K562 (cell line): ENCODE results near the gene EIPR1. TPM values are rescaled to one million over a fixed set of nuclear protein-coding genes. Genes with fewer than 3 reads are reported as not detected.

ENCODE experiments used
- ATAC-seq: fragments of 200-7000 bp; cut with Tn5 transposase; 3 replicates; pipeline ENCODE4 v1.9.1; 2020; ENCODE audit warnings: moderate library complexity
- BruUV-seq: library from RNA; stranded (reverse); fragments of 400-500 nt; replicated peaks from 2 replicates; lab custom pipeline; 2021; lab: Mats Ljungman, UMichigan
- CTCF ChIA-PET: fragments of 300-600 bp; formaldehyde crosslinking; extraction: SDS; loops from one replicate; lab custom pipeline; 2021; ENCODE audit warnings: low intra/inter-chr PET ratio; lab: Yijun Ruan, JAX
- POLR2A ChIA-PET: fragments of 300-600, 350-650 bp; sonication (Branson Sonifier 250); formaldehyde crosslinking; extraction: SDS; loops from one replicate; lab custom pipeline; 2021; ENCODE audit warnings: antibody characterized with exemption, inconsistent platforms; lab: Yijun Ruan, JAX
- DNase-seq, 4 experiments: peaks; one replicate each; pipeline versions ENCODE4 v3.0.0 to v3.0.0-alpha.2; 2011 to 2018; ENCODE audit warnings: low spot score in 3 of 4, mixed read lengths in 3 of 4; ENCODE audit errors: extremely low read depth in 1 of 4
- FAIRE-seq: peaks from 2 replicates; lab custom pipeline; 2011; peaks lifted over from hg19 to GRCh38; lab: Jason Lieb, UNC
- H2AFZ ChIP-seq: 2 replicates; pipeline ENCODE4 v1.6.0; 2011; ENCODE audit warnings: low read depth, low read length, control low read depth, inconsistent platforms
- H3K27ac ChIP-seq: fragments of 200-600 bp; 3 replicates; pipeline ENCODE4 v1.8.0; 2011; ENCODE audit warnings: low read depth, mild to moderate bottlenecking, control low read depth, inconsistent platforms, low read length, moderate library complexity, mixed read lengths; ENCODE audit errors: extremely low read depth
- H3K27me3 ChIP-seq, 2 experiments: fragments of 300-600 bp in 1 of 2; 2 replicates in 1 of 2; 3 replicates in 1 of 2; pipeline versions ENCODE4 v1.6.0 to v1.8.0; 2011; ENCODE audit warnings: inconsistent platforms in 2 of 2, low read length in 2 of 2, mild to moderate bottlenecking in 1 of 2, mixed read lengths in 1 of 2, moderate library complexity in 1 of 2; ENCODE audit not compliant: control insufficient read depth in 2 of 2, insufficient read depth in 2 of 2
- H3K36me3 ChIP-seq: fragments of 300-600 bp; 3 replicates; pipeline ENCODE4 v1.8.0; 2011; ENCODE audit warnings: mild to moderate bottlenecking, low read length, inconsistent platforms; ENCODE audit not compliant: control insufficient read depth, insufficient read depth
- H3K4me1 ChIP-seq, 2 experiments: fragments of 200-600 bp in 1 of 2; replicated peaks in 1 of 2; 2 replicates in 1 of 2; 3 replicates in 1 of 2; pipeline versions ENCODE4 v1.5.1 to v1.8.0; 2011; ENCODE audit warnings: inconsistent platforms in 2 of 2, low read length in 2 of 2, mild to moderate bottlenecking in 1 of 2, mixed read lengths in 1 of 2, moderate library complexity in 1 of 2; ENCODE audit not compliant: control insufficient read depth in 2 of 2, insufficient read depth in 2 of 2
- H3K4me2 ChIP-seq: 2 replicates; pipeline ENCODE4 v1.6.1; 2011; ENCODE audit warnings: low read length, control low read depth, inconsistent platforms, mixed read lengths; ENCODE audit not compliant: insufficient read depth
- H3K4me3 ChIP-seq: fragments of 200-600 bp; sonication (generic), shearing (Covaris generic); 2 replicates; pipeline ENCODE4 v1.5.1; 2016; ENCODE audit warnings: control low read depth, inconsistent platforms
- H3K79me2 ChIP-seq: fragments of 200-600 bp; 3 replicates; pipeline ENCODE4 v1.8.0; 2011; ENCODE audit warnings: low read length, inconsistent platforms; ENCODE audit not compliant: control insufficient read depth, insufficient read depth
- H3K9ac ChIP-seq, 2 experiments: 2 replicates each; pipeline versions ENCODE4 v1.6.0 to v1.6.1; 2011; ENCODE audit warnings: low read depth in 2 of 2, low read length in 2 of 2, control low read depth in 1 of 2, inconsistent platforms in 1 of 2, mild to moderate bottlenecking in 1 of 2, mixed read lengths in 1 of 2; ENCODE audit not compliant: insufficient read depth in 1 of 2
- H3K9me1 ChIP-seq: one replicate; pipeline ENCODE4 v1.6.0; 2011; ENCODE audit warnings: inconsistent platforms, mild to moderate bottlenecking, low read length, moderate library complexity; ENCODE audit not compliant: control insufficient read depth, insufficient read depth
- H3K9me3 ChIP-seq: replicated peaks from 2 replicates; pipeline ENCODE4 v1.5.1; 2011; ENCODE audit warnings: low read depth, low read length, inconsistent platforms; ENCODE audit not compliant: control insufficient read depth, insufficient read depth
- H4K20me1 ChIP-seq: replicated peaks from 2 replicates; pipeline ENCODE4 v1.6.1; 2011; ENCODE audit warnings: low read length, inconsistent platforms, mixed read lengths; ENCODE audit not compliant: control insufficient read depth, insufficient read depth
- FOXJ2 ChIP-seq: fragments of 200-800 bp; sonication (Bioruptor generic); IDR thresholded peaks from 2 replicates; pipeline ENCODE4 v1.6.1; 2016; ENCODE audit warnings: missing genetic modification characterization, missing compliant biosample characterization
- GABPB2 ChIP-seq: fragments of 250-450 bp; sonication (Bioruptor Pico); conservative IDR thresholded peaks from 2 replicates; pipeline ENCODE4 v1.5.1; 2021; ENCODE audit warnings: mild to moderate bottlenecking
- GATAD2A ChIP-seq: fragments of 450-650 bp; IDR thresholded peaks from 2 replicates; pipeline ENCODE4 v1.6.1; 2017
- NFE2L1 ChIP-seq: fragments of 450-650 bp; IDR thresholded peaks from 2 replicates; pipeline ENCODE4 v1.6.1; 2016; ENCODE audit warnings: missing genetic modification characterization, low read depth, mild to moderate bottlenecking, missing compliant biosample characterization, moderate library complexity, borderline replicate concordance
- NR2C1 ChIP-seq, 2 experiments: fragments of 450-650 bp; IDR thresholded peaks; 2 replicates each; pipeline ENCODE4 v1.6.1; 2017; ENCODE audit warnings: mild to moderate bottlenecking in 2 of 2, antibody characterized with exemption in 1 of 2, inconsistent platforms in 1 of 2, missing compliant biosample characterization in 1 of 2, missing genetic modification characterization in 1 of 2
- NR3C1 ChIP-seq: sonication (generic); formaldehyde crosslinking; IDR thresholded peaks from 2 replicates; pipeline ENCODE4 v1.8.1; 2022; ENCODE audit warnings: missing genetic modification reagents
- POLR3G ChIP-seq: IDR thresholded peaks from 2 replicates; pipeline ENCODE4 v1.6.1; 2011; ENCODE audit not compliant: insufficient read length, insufficient replicate concordance; ENCODE audit errors: extremely low read depth
- SREBF2 ChIP-seq: sonication (generic); formaldehyde crosslinking; IDR thresholded peaks from 2 replicates; pipeline ENCODE4 v1.4.0; 2020; ENCODE audit warnings: mild to moderate bottlenecking, missing genetic modification reagents
- TAF1 ChIP-seq: IDR thresholded peaks from 2 replicates; pipeline ENCODE4 v1.6.1; 2011; ENCODE audit warnings: mild to moderate bottlenecking, low read length, moderate library complexity; ENCODE audit not compliant: insufficient read depth, control insufficient read depth, severe bottlenecking; ENCODE audit errors: extremely low read depth
- ZNF75A ChIP-seq: fragments of 450-650 bp; formaldehyde crosslinking; IDR thresholded peaks from 2 replicates; pipeline ENCODE4 v1.4.0; 2020; ENCODE audit warnings: mild to moderate bottlenecking
- WGBS: fragments of 100-300 bp; shearing (Covaris generic); methylation state at CpG from one replicate; pipeline ENCODE4 v1.1.6; 2016; ENCODE audit warnings: low coverage, mixed read lengths; ENCODE audit not compliant: insufficient coverage; ENCODE audit errors: missing lambda C conversion rate; 5-methylcytosine and 5-hydroxymethylcytosine counted together
- in situ Hi-C: fragments of 300-500 bp; cut with MboI; formaldehyde crosslinking; loops from 4 replicates; pipeline ENCODE4 v1.15.0; 2018; ENCODE audit warnings: inconsistent platforms, mixed read lengths
- intact Hi-C: fragments of 100-400 bp; cut with micrococcal nuclease; formaldehyde crosslinking; loops from 2 replicates; pipeline ENCODE4 v1.14.2; 2022
- polyA plus RNA-seq, 8 experiments: library from polyadenylated mRNA; depleted of rRNA in 4 of 8; stranded (reverse) in 5 of 8; unstranded in 3 of 8; fragments of >200 nt; fragmentation: Nextera tagmentation in 2 of 8; fragmentation: Illumina TruSeq in 1 of 8; extraction: Ambion mirVana in 2 of 8; extraction: Trizol in 1 of 8; gene quantifications; 2 replicates each; pipeline versions ENCODE4 v1.2.1 to v1.2.3, GENCODE V29; 2011 to 2014; ENCODE audit warnings: inconsistent platforms in 1 of 8, missing spikeins in 1 of 8
- total RNA-seq, 7 experiments: library from RNA; depleted of rRNA in 6 of 7; stranded (reverse); fragments of >200 nt in 6 of 7; fragmentation: Illumina TruSeq in 2 of 7; extraction: Trizol in 2 of 7; gene quantifications; 2 replicates each; pipeline versions ENCODE4 v1.2.1 to v1.2.3, GENCODE V29; 2011 to 2021; ENCODE audit warnings: low replicate concordance in 1 of 7
- TF ChIP-seq, protein P1 (sequence below): fragments of 200-800 bp; sonication (Bioruptor generic); IDR thresholded peaks from 2 replicates; pipeline ENCODE4 v1.6.1; 2016; ENCODE audit warnings: missing genetic modification characterization, missing compliant biosample characterization
- TF ChIP-seq, protein P2 (sequence below): sonication (generic); formaldehyde crosslinking; IDR thresholded peaks from 2 replicates; pipeline ENCODE4 v1.8.1; 2023; ENCODE audit warnings: mild to moderate bottlenecking, missing genetic modification reagents
- TF ChIP-seq, protein P3 (sequence below): sonication (generic); formaldehyde crosslinking; IDR thresholded peaks from 2 replicates; pipeline ENCODE4 v1.8.1; 2022; ENCODE audit warnings: missing genetic modification reagents

The EIPR1 gene
- total and polyA plus RNA-seq, 9 of the 15 experiments (the other 6 are each of a cell fraction or from before 2014, with no cell fraction given): 19.9 to 54.4 (median 35.9) TPM

DNA sequence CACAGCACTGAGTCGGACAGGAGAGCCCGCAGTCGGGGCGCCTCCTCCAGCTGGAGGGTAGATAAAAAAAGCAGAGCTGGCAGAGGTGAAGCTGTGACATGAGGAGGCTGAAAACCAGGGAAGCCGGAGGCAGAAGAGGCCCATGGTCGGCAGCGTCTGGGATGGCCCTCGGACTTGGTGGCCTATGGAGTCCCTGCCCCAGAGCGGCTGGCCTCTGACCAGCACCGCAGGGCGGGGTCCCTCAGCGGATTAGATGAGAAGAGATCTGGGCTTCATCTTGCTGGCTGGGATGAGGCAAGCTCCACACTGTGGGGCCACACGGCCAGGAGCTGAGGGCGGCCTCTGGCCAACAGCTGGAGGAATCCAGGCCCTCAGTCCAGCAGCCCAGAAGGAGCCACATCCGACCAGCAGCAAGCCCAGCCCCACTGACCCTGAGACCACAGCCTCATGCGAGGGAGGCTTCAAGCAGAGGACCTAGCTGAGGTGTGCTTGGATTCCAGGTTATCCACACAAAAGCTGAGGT is 174.1 kb downstream of the EIPR1 start:
- intact Hi-C loops (no loop called here), in situ Hi-C loops (no loop called here)
- H3K4me3 ChIP-seq: no peak overlapping the region
- BruUV-seq: no TSS peak
- no peaks in the 10 kb centered on the region for H4K20me1 ChIP-seq
- ChIA-PET CTCF (no interaction called here), POLR2A (interaction anchor here (0.7 kb wide), 1 partner anchor 149 kb away, joined by 3 read pairs; no protein-coding TSS in a partner anchor)
- H3K36me3 ChIP-seq: no peaks in the 10 kb centered on the region; the same call in 1 of the 3 replicates
- H3K4me2 ChIP-seq: no peak overlapping the region
- no peaks in the 10 kb centered on the region for H3K9me3 ChIP-seq
- H3K27me3 ChIP-seq: no peaks in the 10 kb centered on the region
- H3K79me2 ChIP-seq: no peaks in the 10 kb centered on the region
- H3K4me1 ChIP-seq: peaks cover 0 to 10% of the 10 kb centered on the region in 2 experiments; a peak in 2 of 5 replicates
- H3K9me1 ChIP-seq: peaks cover 3% of the 10 kb centered on the region
- DNase-seq (no peak), FAIRE-seq (no peak), ATAC-seq (peak; percentile 45)
- no peak overlapping the region for H2AFZ ChIP-seq
- 88% methylated on average over 13 of the region's 16 CpGs for WGBS
- H3K27ac ChIP-seq: no peak overlapping the region
- H3K9ac ChIP-seq: peak overlapping the region in 1 of 2 experiments; percentile 71; a peak in 2 of 4 replicates
- TF ChIP-seq NFE2L1 (tag): no peak
- no peak for TF ChIP-seq ZNF75A (CRISPR knock-in tag)
- TF ChIP-seq TAF1: no peak
- no peak for TF ChIP-seq SREBF2
- no peak for TF ChIP-seq GABPB2
- TF ChIP-seq NR3C1: no peak
- TF ChIP-seq, protein P1, sequence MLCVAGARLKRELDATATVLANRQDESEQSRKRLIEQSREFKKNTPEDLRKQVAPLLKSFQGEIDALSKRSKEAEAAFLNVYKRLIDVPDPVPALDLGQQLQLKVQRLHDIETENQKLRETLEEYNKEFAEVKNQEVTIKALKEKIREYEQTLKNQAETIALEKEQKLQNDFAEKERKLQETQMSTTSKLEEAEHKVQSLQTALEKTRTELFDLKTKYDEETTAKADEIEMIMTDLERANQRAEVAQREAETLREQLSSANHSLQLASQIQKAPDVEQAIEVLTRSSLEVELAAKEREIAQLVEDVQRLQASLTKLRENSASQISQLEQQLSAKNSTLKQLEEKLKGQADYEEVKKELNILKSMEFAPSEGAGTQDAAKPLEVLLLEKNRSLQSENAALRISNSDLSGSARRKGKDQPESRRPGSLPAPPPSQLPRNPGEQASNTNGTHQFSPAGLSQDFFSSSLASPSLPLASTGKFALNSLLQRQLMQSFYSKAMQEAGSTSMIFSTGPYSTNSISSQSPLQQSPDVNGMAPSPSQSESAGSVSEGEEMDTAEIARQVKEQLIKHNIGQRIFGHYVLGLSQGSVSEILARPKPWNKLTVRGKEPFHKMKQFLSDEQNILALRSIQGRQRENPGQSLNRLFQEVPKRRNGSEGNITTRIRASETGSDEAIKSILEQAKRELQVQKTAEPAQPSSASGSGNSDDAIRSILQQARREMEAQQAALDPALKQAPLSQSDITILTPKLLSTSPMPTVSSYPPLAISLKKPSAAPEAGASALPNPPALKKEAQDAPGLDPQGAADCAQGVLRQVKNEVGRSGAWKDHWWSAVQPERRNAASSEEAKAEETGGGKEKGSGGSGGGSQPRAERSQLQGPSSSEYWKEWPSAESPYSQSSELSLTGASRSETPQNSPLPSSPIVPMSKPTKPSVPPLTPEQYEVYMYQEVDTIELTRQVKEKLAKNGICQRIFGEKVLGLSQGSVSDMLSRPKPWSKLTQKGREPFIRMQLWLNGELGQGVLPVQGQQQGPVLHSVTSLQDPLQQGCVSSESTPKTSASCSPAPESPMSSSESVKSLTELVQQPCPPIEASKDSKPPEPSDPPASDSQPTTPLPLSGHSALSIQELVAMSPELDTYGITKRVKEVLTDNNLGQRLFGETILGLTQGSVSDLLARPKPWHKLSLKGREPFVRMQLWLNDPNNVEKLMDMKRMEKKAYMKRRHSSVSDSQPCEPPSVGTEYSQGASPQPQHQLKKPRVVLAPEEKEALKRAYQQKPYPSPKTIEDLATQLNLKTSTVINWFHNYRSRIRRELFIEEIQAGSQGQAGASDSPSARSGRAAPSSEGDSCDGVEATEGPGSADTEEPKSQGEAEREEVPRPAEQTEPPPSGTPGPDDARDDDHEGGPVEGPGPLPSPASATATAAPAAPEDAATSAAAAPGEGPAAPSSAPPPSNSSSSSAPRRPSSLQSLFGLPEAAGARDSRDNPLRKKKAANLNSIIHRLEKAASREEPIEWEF (CRISPR knock-in tag): no peak
- TF ChIP-seq FOXJ2 (tag): no peak
- TF ChIP-seq, protein P2, sequence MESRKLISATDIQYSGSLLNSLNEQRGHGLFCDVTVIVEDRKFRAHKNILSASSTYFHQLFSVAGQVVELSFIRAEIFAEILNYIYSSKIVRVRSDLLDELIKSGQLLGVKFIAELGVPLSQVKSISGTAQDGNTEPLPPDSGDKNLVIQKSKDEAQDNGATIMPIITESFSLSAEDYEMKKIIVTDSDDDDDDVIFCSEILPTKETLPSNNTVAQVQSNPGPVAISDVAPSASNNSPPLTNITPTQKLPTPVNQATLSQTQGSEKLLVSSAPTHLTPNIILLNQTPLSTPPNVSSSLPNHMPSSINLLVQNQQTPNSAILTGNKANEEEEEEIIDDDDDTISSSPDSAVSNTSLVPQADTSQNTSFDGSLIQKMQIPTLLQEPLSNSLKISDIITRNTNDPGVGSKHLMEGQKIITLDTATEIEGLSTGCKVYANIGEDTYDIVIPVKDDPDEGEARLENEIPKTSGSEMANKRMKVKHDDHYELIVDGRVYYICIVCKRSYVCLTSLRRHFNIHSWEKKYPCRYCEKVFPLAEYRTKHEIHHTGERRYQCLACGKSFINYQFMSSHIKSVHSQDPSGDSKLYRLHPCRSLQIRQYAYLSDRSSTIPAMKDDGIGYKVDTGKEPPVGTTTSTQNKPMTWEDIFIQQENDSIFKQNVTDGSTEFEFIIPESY: no peak
- no peak for TF ChIP-seq NR2C1 (IDR thresholded peaks at IDR 0.05)
- TF ChIP-seq NR2C1 (tag; IDR thresholded peaks at IDR 0.05): no peak
- no peak for TF ChIP-seq GATAD2A
- TF ChIP-seq, protein P3, sequence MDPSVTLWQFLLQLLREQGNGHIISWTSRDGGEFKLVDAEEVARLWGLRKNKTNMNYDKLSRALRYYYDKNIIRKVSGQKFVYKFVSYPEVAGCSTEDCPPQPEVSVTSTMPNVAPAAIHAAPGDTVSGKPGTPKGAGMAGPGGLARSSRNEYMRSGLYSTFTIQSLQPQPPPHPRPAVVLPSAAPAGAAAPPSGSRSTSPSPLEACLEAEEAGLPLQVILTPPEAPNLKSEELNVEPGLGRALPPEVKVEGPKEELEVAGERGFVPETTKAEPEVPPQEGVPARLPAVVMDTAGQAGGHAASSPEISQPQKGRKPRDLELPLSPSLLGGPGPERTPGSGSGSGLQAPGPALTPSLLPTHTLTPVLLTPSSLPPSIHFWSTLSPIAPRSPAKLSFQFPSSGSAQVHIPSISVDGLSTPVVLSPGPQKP (CRISPR knock-in tag): no peak
- TF ChIP-seq POLR3G: no peak
